A549 (cell line): ENCODE measurements around the gene NCSTN. TPM values are rescaled to one million over a fixed set of nuclear protein-coding genes. Genes with fewer than 3 reads are reported as not detected.

ENCODE experiments used
- ATAC-seq, 2 experiments: fragments of 200-7000 bp in 1 of 2; fragments of >200 bp in 1 of 2; cut with Nextera tagmentation in 1 of 2; cut with Tn5 transposase in 1 of 2; 3 replicates each; pipeline versions ENCODE4 v1.8.0 to v1.9.1; 2018 to 2020; ENCODE audit warnings: mild to moderate bottlenecking in 1 of 2, moderate library complexity in 1 of 2
- CTCF ChIA-PET: fragments of 300-600 bp; sonication (Branson Sonifier 250); formaldehyde crosslinking; extraction: SDS; loops from one replicate; lab custom pipeline; 2021; ENCODE audit warnings: antibody characterized with exemption, inconsistent platforms; lab: Yijun Ruan, JAX
- POLR2A ChIA-PET: fragments of 350-600 bp; formaldehyde crosslinking; extraction: SDS; loops from one replicate; lab custom pipeline; 2021; ENCODE audit warnings: antibody characterized with exemption, inconsistent platforms; lab: Yijun Ruan, JAX
- DNase-seq, 2 experiments: peaks; one replicate each; pipeline versions ENCODE4 v3.0.0 to v3.0.0-alpha.2; 2011 to 2016; ENCODE audit warnings: low read depth in 1 of 2, low spot score in 1 of 2
- FAIRE-seq: peaks from 2 replicates; lab custom pipeline; 2011; peaks lifted over from hg19 to GRCh38; lab: Jason Lieb, UNC
- H3K27ac ChIP-seq, 2 experiments: fragments of >200 bp; sonication (Bioruptor Twin); formaldehyde crosslinking; 3 replicates each; pipeline ENCODE4 v1.5.1; 2016 to 2017
- H3K4me1 ChIP-seq: fragments of >200 bp; sonication (Bioruptor Twin); formaldehyde crosslinking; 3 replicates; pipeline ENCODE4 v1.6.1; 2016
- H3K4me2 ChIP-seq: fragments of >200 bp; sonication (Bioruptor Twin); formaldehyde crosslinking; 3 replicates; pipeline ENCODE4 v1.6.1; 2016
- H3K4me3 ChIP-seq: fragments of >200 bp; sonication (Bioruptor Twin); formaldehyde crosslinking; 3 replicates; pipeline ENCODE4 v1.5.1; 2016
- H3K9me3 ChIP-seq: fragments of >200 bp; sonication (Bioruptor Twin); formaldehyde crosslinking; 3 replicates; pipeline ENCODE4 v1.6.1; 2016
- CBX8 ChIP-seq: fragments of 200-600 bp; sonication (generic); IDR thresholded peaks from 2 replicates; pipeline ENCODE4 v1.6.1; 2016
- GATA3 ChIP-seq: IDR thresholded peaks from 2 replicates; pipeline ENCODE4 v1.6.1; 2012; ENCODE audit warnings: borderline replicate concordance
- HDAC2 ChIP-seq: fragments of 200-600 bp; sonication (generic); IDR thresholded peaks from 2 replicates; pipeline ENCODE4 v1.6.1; 2016
- JUN ChIP-seq, 2 experiments: fragments of >200 bp; sonication (Bioruptor Twin); formaldehyde crosslinking; IDR thresholded peaks; 2 replicates in 1 of 2; 3 replicates in 1 of 2; pipeline ENCODE4 v1.6.1; 2016 to 2017
- KDM5A ChIP-seq: fragments of 200-600 bp; sonication (generic); IDR thresholded peaks from 2 replicates; pipeline ENCODE4 v1.6.1; 2016; ENCODE audit warnings: antibody characterized with exemption, mild to moderate bottlenecking
- MAFK ChIP-seq: fragments of 450-650 bp; IDR thresholded peaks from 2 replicates; pipeline ENCODE4 v1.6.1; 2014; ENCODE audit not compliant: partially characterized antibody
- PHF8 ChIP-seq: fragments of 200-600 bp; sonication (generic); IDR thresholded peaks from 2 replicates; pipeline ENCODE4 v1.6.1; 2016; ENCODE audit warnings: low read depth, mild to moderate bottlenecking, antibody characterized with exemption, moderate library complexity, borderline replicate concordance
- POLR2AphosphoS2 ChIP-seq: conservative IDR thresholded peaks from 2 replicates; pipeline ENCODE4 v1.6.1; 2012; ENCODE audit warnings: low read length, improper control_type of control experiment, inconsistent platforms
- WGBS: methylation state at CpG from one replicate; pipeline ENCODE4 v1.1.6; 2017; ENCODE audit errors: missing lambda C conversion rate; 5-methylcytosine and 5-hydroxymethylcytosine counted together
- polyA plus RNA-seq, 4 experiments: library from polyadenylated mRNA; depleted of rRNA in 3 of 4; stranded (reverse); fragments of >200 nt; fragmentation: RNase III in 1 of 4; extraction: RNeasy Plus Mini Kit Qiagen cat#74134 plus additional on column Dnase treatment in 1 of 4; gene quantifications; 2 replicates in 3 of 4; 3 replicates in 1 of 4; pipeline ENCODE4 v1.2.3, GENCODE V29; 2011 to 2017
- TF ChIP-seq, protein P1 (sequence below): fragments of 250-450 bp; sonication (Bioruptor Pico); IDR thresholded peaks from 2 replicates; pipeline ENCODE4 v1.5.0; 2021; ENCODE audit warnings: mild to moderate bottlenecking, moderate library complexity, borderline replicate concordance
- TF ChIP-seq, protein P2 (sequence below): IDR thresholded peaks from 2 replicates; pipeline ENCODE4 v1.6.1; 2012; ENCODE audit warnings: low read depth, borderline replicate concordance
- TF ChIP-seq, protein P3 (sequence below): IDR thresholded peaks from 2 replicates; pipeline ENCODE4 v1.6.1; 2012

The NCSTN gene
- polyA plus RNA-seq, 2 of the 4 experiments (the other 2 are of a cell fraction): 41.6 to 91.6 TPM

DNA sequence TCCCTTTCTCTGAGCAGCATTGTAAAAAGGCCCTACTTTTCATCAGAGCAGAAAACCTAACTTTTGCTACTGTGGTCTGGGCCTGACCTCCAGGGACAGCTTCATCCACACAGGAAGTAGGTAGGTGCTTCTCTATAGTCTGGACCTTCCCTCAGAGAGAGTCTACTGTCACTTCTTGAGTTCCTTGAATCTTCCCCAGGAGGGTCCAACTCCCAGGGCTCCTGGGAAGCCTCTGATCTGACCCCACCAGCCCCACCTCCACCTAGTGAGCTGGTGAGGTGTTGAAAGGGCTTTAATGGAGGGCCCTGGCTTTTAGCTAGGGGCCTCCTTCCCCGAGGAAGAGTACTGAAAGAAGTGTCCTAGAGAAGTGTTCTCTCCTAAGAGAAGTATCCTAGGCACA lies 54.5 kb downstream of the NCSTN start:
- Histone ChIP-seq H3K9me3 (no peaks in the 10 kb centered on the region), H3K4me3 (no peak overlapping the region), H3K27ac (no peak overlapping the region), H3K4me2 (no peak overlapping the region), H3K4me1 (peaks cover 18% of the 10 kb centered on the region; the same call in 2 of the 3 replicates)
- FAIRE-seq (no peak), DNase-seq (no peak), ATAC-seq (no peak)
- TF ChIP-seq, protein P1, sequence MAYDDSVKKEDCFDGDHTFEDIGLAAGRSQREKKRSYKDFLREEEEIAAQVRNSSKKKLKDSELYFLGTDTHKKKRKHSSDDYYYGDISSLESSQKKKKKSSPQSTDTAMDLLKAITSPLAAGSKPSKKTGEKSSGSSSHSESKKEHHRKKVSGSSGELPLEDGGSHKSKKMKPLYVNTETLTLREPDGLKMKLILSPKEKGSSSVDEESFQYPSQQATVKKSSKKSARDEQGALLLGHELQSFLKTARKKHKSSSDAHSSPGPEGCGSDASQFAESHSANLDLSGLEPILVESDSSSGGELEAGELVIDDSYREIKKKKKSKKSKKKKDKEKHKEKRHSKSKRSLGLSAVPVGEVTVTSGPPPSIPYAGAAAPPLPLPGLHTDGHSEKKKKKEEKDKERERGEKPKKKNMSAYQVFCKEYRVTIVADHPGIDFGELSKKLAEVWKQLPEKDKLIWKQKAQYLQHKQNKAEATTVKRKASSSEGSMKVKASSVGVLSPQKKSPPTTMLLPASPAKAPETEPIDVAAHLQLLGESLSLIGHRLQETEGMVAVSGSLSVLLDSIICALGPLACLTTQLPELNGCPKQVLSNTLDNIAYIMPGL (CRISPR knock-in tag): no peak
- TF ChIP-seq POLR2AphosphoS2 (no peak), GATA3 (no peak), HDAC2 (no peak)
- WGBS: 13% methylated on average over 1 of the region's 1 CpG
- CTCF ChIA-PET: interaction anchor here (1.0 to 2.6 kb wide), 7 partner anchors 14 to 312 kb away, joined by 3 to 9 read pairs (median 4); no protein-coding TSS in a partner anchor
- POLR2A ChIA-PET: no interaction called here

DNA sequence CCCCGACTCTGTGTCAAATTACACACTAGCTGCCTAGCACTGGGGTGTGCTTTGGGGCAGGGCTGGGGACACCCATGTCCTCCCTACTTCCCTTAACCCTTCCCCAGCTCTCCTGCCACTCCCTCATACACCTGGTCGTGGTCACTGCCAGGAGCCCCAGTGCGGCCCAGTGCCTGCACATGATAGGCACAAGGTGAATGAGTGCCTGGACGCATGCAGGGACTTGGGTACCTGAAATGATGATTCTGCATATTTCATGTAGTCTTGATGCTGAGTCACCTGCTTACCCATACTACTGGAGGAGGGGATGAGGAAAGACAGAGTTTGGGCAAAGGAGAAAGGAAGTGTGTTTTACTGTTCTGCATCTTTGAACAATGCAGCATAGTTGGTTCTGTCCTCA lies 55.6 kb downstream of the NCSTN start:
- FAIRE-seq (no peak), ATAC-seq (no peak; a peak in 1 of 6 replicates)
- H3K4me3 ChIP-seq: no peak overlapping the region
- CTCF ChIA-PET: interaction anchor here (0.7 to 2.6 kb wide), 6 partner anchors 10 to 314 kb away, joined by 3 to 9 read pairs (median 4); no protein-coding TSS in a partner anchor
- H3K4me1 ChIP-seq: peaks cover 18% of the 10 kb centered on the region; the same call in 2 of the 3 replicates
- TF ChIP-seq PHF8 (no peak), MAFK (peak; percentile 96)
- TF ChIP-seq, all 56 proteins: peak for 1
- no peak overlapping the region for H3K4me2 ChIP-seq
- POLR2A ChIA-PET: no interaction called here
- no peak for DNase-seq
- no peaks in the 10 kb centered on the region for H3K9me3 ChIP-seq
- 94% methylated on average over 3 of the region's 4 CpGs for WGBS
- peak overlapping the region in 1 of 2 experiments; percentile 62; a peak in 3 of 6 replicates for H3K27ac ChIP-seq

DNA sequence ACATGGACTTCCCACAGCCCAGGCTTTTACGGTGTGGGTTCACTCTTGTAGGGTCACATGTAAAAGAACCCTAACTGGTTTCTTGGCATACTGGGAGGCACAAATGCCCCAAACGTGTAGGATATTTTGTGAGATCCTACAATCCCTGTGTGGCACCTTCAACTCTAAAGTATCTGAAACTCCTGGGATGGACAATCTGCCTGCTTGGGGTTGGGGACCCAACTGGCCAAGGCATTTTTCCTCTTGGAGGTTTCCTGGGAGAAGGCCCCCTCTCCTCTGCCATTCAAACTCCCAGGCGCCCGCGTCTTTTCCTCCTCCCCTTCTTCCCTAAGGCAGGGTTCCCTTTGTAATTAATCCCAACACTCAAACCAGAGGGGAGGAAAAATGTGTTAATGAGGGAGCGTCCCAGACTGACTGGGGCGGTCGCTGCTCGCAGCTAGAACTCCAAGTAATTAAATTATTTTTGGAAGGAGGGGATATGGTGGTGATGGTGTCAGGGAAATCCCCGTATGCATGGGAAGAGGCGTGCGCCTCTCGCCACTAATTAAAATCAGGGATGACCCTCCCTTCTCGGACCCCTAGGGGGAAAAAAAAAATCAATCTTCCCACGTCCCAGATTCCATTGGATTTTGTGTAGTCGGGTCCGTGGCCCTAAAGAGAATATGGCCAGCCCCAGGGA lies 56.5 kb downstream of the NCSTN start:
- H3K27ac ChIP-seq: peak overlapping the region; percentile 80 to 90
- TF ChIP-seq, protein P2, sequence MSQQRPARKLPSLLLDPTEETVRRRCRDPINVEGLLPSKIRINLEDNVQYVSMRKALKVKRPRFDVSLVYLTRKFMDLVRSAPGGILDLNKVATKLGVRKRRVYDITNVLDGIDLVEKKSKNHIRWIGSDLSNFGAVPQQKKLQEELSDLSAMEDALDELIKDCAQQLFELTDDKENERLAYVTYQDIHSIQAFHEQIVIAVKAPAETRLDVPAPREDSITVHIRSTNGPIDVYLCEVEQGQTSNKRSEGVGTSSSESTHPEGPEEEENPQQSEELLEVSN: no peak
- 75% methylated on average over 17 of the region's 17 CpGs for WGBS

DNA sequence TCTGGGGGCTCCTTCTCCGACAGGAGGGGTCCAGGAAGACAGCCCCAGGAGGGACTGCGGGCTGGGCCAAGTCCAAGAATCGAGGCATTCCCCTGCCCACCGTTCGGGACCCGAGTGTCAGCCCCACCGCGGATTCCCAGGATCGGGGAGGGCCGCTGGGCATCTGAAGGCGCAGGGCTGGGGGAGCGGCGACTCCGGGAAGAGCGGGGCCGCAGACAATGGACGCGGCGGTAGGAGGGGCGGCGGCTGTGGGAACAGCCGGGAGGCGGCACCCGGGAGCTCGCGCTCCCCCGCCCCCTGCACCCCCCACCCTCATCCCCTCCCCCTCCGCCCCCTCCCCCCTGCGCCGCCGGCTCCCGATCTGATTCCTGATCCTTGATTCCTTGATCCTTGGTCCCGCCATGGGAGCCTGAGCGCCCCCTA lies 57.1 kb downstream of the NCSTN start, which contains the start of gene VANGL2:
VANGL2 (plus strand) TSS at position 342 of the 423 bp plus-strand sequence. CDS start 15,274 bp downstream, outside the sequence.
- ATAC-seq (peak; percentile 51 to 75; a peak in 3 of 6 replicates), FAIRE-seq (no peak), DNase-seq (peak; percentile 62 to 69)
- H3K4me3 ChIP-seq: peak within 1 kb of the TSS; percentile 75
- 6% methylated on average over 12 of the region's 34 CpGs for WGBS
- H3K9me3 ChIP-seq: no peaks in the 10 kb centered on the region
- ChIA-PET POLR2A (interaction anchor here (0.6 kb wide), 1 partner anchor 139 kb away, joined by 3 read pairs; no protein-coding TSS in a partner anchor), CTCF (interaction anchor here (1.4 kb wide), 1 partner anchor 17 kb away, joined by 3 read pairs; no protein-coding TSS in a partner anchor)
- H3K4me1 ChIP-seq: peaks cover 18% of the 10 kb centered on the region; the same call in 2 of the 3 replicates
- TF ChIP-seq JUN (IDR thresholded peaks at IDR 0.05) (peak in 1 of 2 experiments; percentile 56; a peak in 1 of 5 replicates), CBX8 (no peak), KDM5A (peak; percentile 76)
- TF ChIP-seq, protein P3, sequence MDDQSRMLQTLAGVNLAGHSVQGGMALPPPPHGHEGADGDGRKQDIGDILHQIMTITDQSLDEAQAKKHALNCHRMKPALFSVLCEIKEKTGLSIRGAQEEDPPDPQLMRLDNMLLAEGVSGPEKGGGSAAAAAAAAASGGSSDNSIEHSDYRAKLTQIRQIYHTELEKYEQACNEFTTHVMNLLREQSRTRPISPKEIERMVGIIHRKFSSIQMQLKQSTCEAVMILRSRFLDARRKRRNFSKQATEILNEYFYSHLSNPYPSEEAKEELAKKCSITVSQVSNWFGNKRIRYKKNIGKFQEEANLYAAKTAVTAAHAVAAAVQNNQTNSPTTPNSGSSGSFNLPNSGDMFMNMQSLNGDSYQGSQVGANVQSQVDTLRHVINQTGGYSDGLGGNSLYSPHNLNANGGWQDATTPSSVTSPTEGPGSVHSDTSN: no peak
- H3K4me2 ChIP-seq: peak within 1 kb of the TSS; percentile 93
- peak within 1 kb of the TSS; percentile 80 to 90 for H3K27ac ChIP-seq

More for the DNA sequence above, 56.5 kb downstream of the NCSTN start:
- H3K4me3 ChIP-seq: peak overlapping the region; percentile 75
- FAIRE-seq (no peak), ATAC-seq (0 out of 6 replicates have a peak, but pooled peaks of 1 of the 2 experiments have one; percentile 6), DNase-seq (no peak)
- peak overlapping the region; percentile 93 for H3K4me2 ChIP-seq
- ChIA-PET CTCF (no interaction called here), POLR2A (no interaction called here)
- peaks cover 18% of the 10 kb centered on the region; the same call in 2 of the 3 replicates for H3K4me1 ChIP-seq
- no peaks in the 10 kb centered on the region for H3K9me3 ChIP-seq
